ENCODE data around the gene ABCC6.
"Not testable (repeated sequence)": the region's sequence is repeated elsewhere in the genome, so short reads cannot be mapped to it uniquely, and the experiment has no call there.

Gene ABCC6

GRCh38 chr16:16222850-16223661 lies at the start of gene ABCC6:
TSS of gene ABCC6 (minus strand) at chr16:16223494. CDS start at chr16:16223434, 60 bp downstream.
- not testable (repeated sequence) for H3K27ac ChIP-seq; DNase-seq; H3K36me3 ChIP-seq; H3K9me3 ChIP-seq (ENCODE audit: severe bottlenecking); H3K27me3 ChIP-seq (ENCODE audit: insufficient read depth, low read depth, severe bottlenecking)
- H3K4me3 ChIP-seq (ENCODE audit: low read depth, low read length) = peak within 1 kb of the TSS; percentile 36

- not testable (repeated sequence) for DNase-seq; H3K36me3 ChIP-seq; H3K27ac ChIP-seq; H3K4me3 ChIP-seq (ENCODE audit: low read depth, low read length); H3K27me3 ChIP-seq (ENCODE audit: insufficient read depth, low read depth, severe bottlenecking); H3K9me3 ChIP-seq (ENCODE audit: severe bottlenecking)
These were observed 49.4 kb upstream of the ABCC6 start for GRCh38 chr16:16272573-16273221.

DNA sequence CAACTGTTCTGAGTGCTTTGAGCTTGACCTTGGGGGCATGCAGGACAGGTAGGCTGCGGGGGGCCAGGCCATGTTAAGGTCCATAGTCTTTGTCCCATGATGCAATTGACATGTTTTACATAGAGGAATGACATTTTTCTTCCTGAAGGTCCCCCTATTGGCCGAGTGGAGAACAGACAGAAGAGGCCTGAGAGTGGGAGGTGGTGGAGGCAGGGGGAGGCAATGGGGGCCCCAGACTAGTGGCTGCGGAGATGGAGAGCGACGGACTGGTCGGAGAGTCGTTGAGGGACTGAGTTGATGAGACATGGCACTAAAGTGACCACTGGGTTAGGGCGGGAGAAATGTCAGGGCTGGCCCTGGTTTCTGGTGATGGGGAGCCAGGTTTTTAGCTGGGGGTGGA lies 48.4 kb upstream of the ABCC6 start:
- not testable (repeated sequence) for DNase-seq; H3K9me3 ChIP-seq (ENCODE audit: severe bottlenecking); H3K36me3 ChIP-seq; H3K27me3 ChIP-seq (ENCODE audit: insufficient read depth, low read depth, severe bottlenecking); H3K4me3 ChIP-seq (ENCODE audit: low read depth, low read length); H3K27ac ChIP-seq

- not testable (repeated sequence) for H3K27me3 ChIP-seq (ENCODE audit: insufficient read depth, low read depth, severe bottlenecking); H3K9me3 ChIP-seq (ENCODE audit: severe bottlenecking); H3K4me3 ChIP-seq (ENCODE audit: low read depth, low read length); H3K36me3 ChIP-seq; H3K27ac ChIP-seq; DNase-seq
These were observed 45.0 kb upstream of the ABCC6 start for GRCh38 chr16:16268185-16268808.

DNA sequence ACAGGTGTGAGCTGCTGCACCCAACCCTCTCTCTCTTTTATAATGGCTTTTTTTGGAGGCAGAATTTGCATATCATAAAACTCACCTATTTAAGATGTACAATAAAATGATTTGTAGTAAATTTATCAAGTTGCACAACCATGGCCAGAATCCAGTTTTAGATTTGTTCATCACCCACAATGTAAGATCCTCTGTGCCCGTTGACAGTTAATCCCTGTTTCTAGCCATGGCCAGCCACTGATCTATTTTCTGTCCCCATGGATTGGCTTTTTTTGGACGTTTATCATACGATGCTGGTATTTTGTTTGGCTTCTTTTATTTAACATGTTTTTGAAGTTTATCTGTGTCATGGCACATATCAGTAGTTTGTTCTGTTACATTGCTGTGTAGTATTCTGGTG lies 44.4 kb upstream of the ABCC6 start:
- not testable (repeated sequence) for DNase-seq; H3K27ac ChIP-seq; H3K27me3 ChIP-seq (ENCODE audit: insufficient read depth, low read depth, severe bottlenecking); H3K9me3 ChIP-seq (ENCODE audit: severe bottlenecking); H3K4me3 ChIP-seq (ENCODE audit: low read depth, low read length); H3K36me3 ChIP-seq

DNA sequence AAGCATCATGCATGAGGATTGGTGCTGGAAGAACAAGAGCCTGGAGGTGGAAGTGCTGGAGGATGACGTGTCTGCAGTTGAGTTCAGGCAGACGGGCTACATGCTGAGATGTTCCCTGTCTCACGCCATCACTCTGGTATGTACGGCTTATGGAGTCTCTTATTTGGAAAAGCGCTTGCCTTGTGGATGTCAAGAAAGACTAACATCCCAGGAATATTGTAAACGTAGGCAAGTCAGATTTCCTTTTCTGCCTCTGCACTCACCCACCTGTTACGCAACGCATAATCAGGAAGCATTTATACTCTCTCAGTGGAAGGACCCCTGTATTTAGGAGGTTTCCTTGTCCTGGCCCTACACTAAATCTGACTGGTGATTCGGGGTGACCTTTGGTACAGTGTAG lies 41.8 kb upstream of the ABCC6 start:
- H3K9me3 ChIP-seq (ENCODE audit: severe bottlenecking); H3K36me3 ChIP-seq; H3K4me3 ChIP-seq (ENCODE audit: low read depth, low read length); DNase-seq; H3K27me3 ChIP-seq (ENCODE audit: insufficient read depth, low read depth, severe bottlenecking); H3K27ac ChIP-seq: not testable (repeated sequence)

- not testable (repeated sequence) for H3K4me3 ChIP-seq (ENCODE audit: low read depth, low read length); H3K9me3 ChIP-seq (ENCODE audit: severe bottlenecking); H3K27ac ChIP-seq; H3K27me3 ChIP-seq (ENCODE audit: insufficient read depth, low read depth, severe bottlenecking); DNase-seq; H3K36me3 ChIP-seq
These were observed 40.7 kb upstream of the ABCC6 start for GRCh38 chr16:16263947-16264346.

DNA sequence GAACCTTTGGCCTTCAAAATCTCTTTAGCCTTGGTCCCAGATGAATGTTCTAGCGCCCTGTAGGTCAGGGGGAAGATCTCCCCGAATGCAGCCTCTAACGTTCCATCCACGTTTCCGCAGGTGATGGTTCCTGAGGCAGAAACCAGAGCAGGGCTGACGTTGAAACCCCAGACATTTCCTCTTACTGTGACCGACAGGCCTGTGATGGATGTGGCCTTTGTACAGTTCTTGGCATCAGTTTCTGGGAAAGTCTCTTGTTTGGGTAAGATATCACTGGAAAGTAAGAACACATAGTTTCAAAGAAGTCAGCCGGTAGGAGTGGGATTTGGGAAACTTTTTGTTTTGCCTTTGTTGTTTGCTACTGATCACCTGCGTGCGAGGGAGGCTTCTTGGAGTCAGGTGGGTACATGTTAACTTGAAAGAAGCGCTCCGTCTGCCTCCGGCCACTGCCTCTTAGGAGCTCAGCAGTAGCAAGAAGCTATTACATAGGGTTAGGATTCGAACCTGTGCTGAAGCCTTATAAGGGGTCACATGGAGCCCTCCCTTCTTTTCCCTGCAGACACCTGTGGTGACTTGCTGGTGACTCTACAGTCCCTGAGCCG lies 39.8 kb upstream of the ABCC6 start:
- not testable (repeated sequence) for H3K4me3 ChIP-seq (ENCODE audit: low read depth, low read length); DNase-seq; H3K36me3 ChIP-seq; H3K27ac ChIP-seq; H3K9me3 ChIP-seq (ENCODE audit: severe bottlenecking); H3K27me3 ChIP-seq (ENCODE audit: insufficient read depth, low read depth, severe bottlenecking)

GRCh38 chr16:16259971-16260370 lies 36.7 kb upstream of the ABCC6 start:
- H3K27me3 ChIP-seq (ENCODE audit: insufficient read depth, low read depth, severe bottlenecking); H3K9me3 ChIP-seq (ENCODE audit: severe bottlenecking); H3K27ac ChIP-seq; H3K4me3 ChIP-seq (ENCODE audit: low read depth, low read length); H3K36me3 ChIP-seq; DNase-seq: not testable (repeated sequence)

- DNase-seq; H3K36me3 ChIP-seq; H3K27ac ChIP-seq; H3K9me3 ChIP-seq (ENCODE audit: severe bottlenecking); H3K4me3 ChIP-seq (ENCODE audit: low read depth, low read length); H3K27me3 ChIP-seq (ENCODE audit: insufficient read depth, low read depth, severe bottlenecking): not testable (repeated sequence)
These were observed 35.5 kb upstream of the ABCC6 start for GRCh38 chr16:16258822-16259221.
